ENCODE measurements around the gene TBC1D4.

DNA sequence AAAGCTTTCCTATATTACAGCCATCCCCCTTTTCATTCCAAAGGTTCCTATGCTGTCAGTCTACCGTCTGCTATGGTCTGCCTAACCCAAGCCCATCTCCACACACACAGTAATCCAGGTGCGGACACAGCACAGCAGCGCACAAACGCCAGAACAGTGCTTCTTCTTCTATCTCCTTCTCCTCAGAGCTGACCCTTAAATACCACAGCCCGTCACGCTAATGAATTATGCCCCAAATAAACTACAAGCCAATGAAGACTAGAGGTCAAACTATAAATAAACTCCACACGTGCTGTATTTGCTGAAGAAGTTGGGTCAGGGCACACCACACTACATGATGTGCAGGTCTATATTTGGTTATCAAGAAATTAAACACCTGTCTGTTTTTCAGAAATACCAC lies 71.8 kb downstream of the TBC1D4 start:
- TF ChIP-seq, protein P1, sequence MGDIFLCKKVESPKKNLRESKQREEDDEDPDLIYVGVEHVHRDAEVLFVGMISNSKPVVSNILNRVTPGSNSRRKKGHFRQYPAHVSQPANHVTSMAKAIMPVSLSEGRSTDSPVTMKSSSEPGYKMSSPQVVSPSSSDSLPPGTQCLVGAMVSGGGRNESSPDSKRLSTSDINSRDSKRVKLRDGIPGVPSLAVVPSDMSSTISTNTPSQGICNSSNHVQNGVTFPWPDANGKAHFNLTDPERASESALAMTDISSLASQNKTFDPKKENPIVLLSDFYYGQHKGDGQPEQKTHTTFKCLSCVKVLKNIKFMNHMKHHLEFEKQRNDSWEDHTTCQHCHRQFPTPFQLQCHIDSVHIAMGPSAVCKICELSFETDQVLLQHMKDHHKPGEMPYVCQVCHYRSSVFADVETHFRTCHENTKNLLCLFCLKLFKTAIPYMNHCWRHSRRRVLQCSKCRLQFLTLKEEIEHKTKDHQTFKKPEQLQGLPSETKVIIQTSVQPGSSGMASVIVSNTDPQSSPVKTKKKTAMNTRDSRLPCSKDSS (IDR thresholded peaks at IDR 0.05; ENCODE audit: low read depth, partially characterized antibody), result no peak
- no peak for TF ChIP-seq SLC30A9 (CRISPR knock-in tag; IDR thresholded peaks at IDR 0.05)
- TF ChIP-seq POLR2AphosphoS5 (IDR thresholded peaks at IDR 0.05; ENCODE audit: control insufficient read depth, insufficient read depth, low read depth, low read length), result no peak
- no peak for TF ChIP-seq SP2 (IDR thresholded peaks at IDR 0.05; ENCODE audit: extremely low read depth, low read depth, low read length, poor library complexity, severe bottlenecking)
- TF ChIP-seq ZFPM2 (CRISPR knock-in tag; IDR thresholded peaks at IDR 0.05), result no peak

Data from K562 (cell line).